Measurements from ENCODE around the gene C20orf96.

GRCh38 chr20:286508-286907 lies 4.0 kb downstream of the C20orf96 start:
- TF ChIP-seq FOXA1 (IDR thresholded peaks at IDR 0.05) = no peak
- TF ChIP-seq GABPA (IDR thresholded peaks at IDR 0.05 in 1 of 2, conservative IDR thresholded peaks at IDR 0.05 in 1 of 2) = no peak
